NCI-H345 (cell line): Measurements from ENCODE around the gene ACER3.
"Not testable (repeated sequence)": the region's sequence is repeated elsewhere in the genome, so short reads cannot be mapped to it uniquely, and the experiment has no call there.

ENCODE experiments used
- DNase-seq: peaks from one replicate; lab custom pipeline; 2025; lab: John Stamatoyannopoulos, UW

The ACER3 gene

GRCh38 chr11:76860539-76861475, at the start of gene ACER3:
ACER3 (plus strand) TSS chr11:76860918; CDS start chr11:76860977, 59 bp downstream.
- peak; percentile 90 for DNase-seq

GRCh38 chr11:76811259-76811658, 49.5 kb upstream of the ACER3 start:
- no peak for DNase-seq

- no peak for DNase-seq
These were observed 46.3 kb upstream of the ACER3 start for GRCh38 chr11:76814414-76814813.

DNA sequence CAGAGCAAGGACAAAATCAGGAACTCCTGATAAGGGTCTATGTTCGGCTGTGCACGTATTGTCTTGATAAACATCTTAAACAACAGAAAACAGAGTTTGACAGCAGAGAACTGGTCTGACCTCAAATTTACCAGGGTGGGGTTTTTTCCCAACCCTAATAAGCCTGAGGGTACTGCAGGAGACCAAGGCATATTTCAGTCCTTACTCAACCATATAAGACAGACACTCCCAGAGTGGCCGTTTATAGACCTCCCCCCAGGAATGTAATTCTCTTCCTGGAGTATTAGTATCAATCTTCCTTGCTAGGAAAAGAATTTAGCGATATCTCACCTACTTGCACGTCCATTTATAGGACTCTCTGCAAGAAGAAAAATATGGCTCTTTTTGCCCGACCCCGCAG, 45.0 kb upstream of the ACER3 start:
- DNase-seq = not testable (repeated sequence)

DNA sequence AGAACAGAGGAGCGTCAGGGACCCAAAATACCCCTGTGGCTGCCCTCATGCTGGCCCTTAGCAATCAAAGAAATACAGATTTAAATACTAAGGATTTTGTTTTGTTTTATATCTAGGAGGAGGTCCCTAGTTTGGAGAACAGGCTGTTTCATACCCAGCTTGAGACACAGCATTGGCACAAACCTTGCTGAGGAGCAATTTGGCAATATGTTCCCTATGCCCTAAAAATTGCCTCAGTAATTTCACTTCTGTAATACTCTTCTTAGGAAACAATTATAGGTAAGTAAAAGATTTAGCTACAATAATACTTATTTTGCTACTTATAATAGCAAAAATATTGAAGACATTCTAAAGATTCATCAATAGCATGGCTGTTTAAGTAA, 40.5 kb upstream of the ACER3 start:
- DNase-seq = no peak

- DNase-seq = not testable (repeated sequence)
These were observed 39.3 kb upstream of the ACER3 start for GRCh38 chr11:76821396-76821795.

GRCh38 chr11:76822406-76822805, 38.3 kb upstream of the ACER3 start:
- no peak for DNase-seq

- no peak for DNase-seq
These were observed 37.2 kb upstream of the ACER3 start for GRCh38 chr11:76823481-76824028.

GRCh38 chr11:76824083-76824939, 36.4 kb upstream of the ACER3 start:
- DNase-seq = no peak

GRCh38 chr11:76824980-76825725, 35.6 kb upstream of the ACER3 start:
- no peak for DNase-seq

DNA sequence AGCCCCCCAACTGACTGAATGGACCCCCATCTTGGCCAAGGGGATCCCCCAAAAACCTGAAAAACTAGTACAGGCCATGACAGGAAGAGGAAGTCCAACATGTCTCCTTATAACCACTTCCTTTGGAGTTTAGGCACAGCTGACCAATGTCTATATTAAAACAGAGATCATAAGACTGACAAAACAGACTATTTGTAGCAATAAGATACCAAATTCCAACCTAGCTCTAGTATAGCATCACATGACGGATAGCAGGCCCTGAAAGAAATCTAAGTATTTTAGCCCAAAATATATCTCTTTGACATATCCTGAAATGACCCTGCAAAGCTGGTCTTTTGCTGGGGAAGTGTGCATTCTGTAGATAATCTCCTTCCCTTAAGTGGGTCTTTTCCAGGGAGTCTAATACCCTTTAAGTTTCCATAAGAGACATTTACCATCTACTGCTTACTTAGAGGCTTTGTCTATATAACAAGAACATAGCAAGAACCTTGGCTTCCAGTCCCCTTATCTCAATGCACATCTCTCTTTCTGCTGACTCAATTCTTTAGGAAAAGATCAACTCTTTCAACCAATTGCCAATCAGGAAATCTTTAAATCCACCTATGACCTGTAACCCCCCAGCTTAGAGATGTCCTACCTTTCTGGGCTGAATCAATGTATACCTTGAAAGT, 34.9 kb upstream of the ACER3 start:
- no peak for DNase-seq

DNA sequence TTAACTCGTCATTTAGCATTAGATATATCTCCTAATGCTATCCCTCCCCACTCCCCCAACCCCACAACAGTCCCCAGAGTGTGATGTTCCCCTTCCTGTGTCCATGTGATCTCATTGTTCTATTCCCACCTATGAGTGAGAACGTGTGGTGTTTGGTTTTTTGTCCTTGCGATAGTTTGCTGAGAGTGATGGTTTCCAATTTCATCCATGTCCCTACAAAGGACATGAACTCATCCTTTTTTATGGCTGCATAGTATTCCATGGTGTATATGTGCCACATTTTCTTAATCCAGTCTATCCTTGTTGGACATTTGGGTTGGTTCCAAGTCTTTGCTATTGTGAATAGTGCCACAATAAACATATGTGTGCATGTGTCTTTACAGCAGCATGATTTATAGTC, 34.2 kb upstream of the ACER3 start:
- not testable (repeated sequence) for DNase-seq

GRCh38 chr11:76827005-76827404, 33.7 kb upstream of the ACER3 start:
- not testable (repeated sequence) for DNase-seq

DNA sequence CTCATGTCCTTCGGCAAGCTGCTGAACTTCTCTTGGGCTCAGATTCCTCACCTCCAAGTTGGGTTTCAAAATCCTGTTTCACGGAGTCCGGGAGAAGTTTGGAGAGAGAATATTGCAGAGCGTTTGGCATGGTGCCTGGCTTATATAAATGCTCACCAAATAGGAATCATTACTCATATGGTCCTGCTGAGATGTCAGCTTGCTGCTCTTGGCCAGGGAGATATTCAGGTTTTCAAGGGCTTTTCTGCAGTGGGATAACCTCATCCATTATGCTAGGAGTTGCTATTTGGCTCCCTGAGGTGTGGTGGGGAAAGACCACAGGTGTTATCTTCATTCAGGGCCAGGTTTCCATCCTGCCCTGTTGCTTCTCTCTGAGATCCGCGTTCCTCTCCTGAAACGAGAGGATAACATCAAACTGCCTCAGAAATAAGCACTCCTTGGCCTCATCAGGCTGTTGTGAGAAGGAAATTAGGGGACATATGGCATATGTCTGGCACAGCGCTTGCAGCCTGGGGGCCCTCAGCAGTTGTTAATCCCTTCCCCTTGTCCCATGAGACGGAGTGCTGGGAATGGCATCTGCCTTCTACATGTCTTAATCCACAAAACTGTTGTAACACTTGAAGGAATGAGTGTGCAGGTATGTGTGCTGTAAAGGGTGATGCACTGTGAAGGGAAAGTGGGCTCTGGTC, 29.9 kb upstream of the ACER3 start:
- peak; percentile 4 for DNase-seq

DNA sequence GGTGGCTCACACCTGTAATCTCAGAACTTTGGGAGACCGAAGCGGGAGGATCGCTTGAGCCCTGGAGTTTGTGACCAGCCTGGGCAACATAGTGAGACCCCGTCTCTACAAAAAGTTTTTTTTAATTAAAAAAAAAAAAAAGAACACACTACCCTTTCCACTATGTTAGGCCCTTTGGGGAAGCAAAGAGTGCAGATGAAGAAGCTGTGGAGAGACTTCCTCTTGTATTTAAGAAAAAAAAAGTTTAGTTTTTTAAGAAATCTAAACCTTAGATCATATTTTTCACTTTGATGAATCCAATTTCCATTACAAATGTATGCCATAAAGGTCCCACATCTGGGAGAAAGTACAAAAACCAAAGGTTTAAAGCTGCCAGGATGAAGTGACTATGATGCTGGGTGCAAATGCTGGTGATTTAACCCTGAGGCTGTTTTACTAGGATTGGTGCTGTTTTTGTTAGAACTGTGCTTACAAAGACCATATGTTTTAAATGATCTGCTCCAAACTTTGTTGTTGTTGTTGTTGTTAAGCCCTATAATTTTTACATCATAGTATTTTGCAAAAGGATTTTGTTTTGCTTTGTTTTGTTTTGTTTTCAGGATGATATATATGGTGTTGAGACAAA, 28.9 kb upstream of the ACER3 start:
- DNase-seq = no peak

GRCh38 chr11:76832361-76832760, 28.4 kb upstream of the ACER3 start:
- DNase-seq = no peak

- no peak for DNase-seq
These were observed 26.6 kb upstream of the ACER3 start for GRCh38 chr11:76834151-76834550.

GRCh38 chr11:76835036-76835435, 25.7 kb upstream of the ACER3 start:
- no peak for DNase-seq

DNA sequence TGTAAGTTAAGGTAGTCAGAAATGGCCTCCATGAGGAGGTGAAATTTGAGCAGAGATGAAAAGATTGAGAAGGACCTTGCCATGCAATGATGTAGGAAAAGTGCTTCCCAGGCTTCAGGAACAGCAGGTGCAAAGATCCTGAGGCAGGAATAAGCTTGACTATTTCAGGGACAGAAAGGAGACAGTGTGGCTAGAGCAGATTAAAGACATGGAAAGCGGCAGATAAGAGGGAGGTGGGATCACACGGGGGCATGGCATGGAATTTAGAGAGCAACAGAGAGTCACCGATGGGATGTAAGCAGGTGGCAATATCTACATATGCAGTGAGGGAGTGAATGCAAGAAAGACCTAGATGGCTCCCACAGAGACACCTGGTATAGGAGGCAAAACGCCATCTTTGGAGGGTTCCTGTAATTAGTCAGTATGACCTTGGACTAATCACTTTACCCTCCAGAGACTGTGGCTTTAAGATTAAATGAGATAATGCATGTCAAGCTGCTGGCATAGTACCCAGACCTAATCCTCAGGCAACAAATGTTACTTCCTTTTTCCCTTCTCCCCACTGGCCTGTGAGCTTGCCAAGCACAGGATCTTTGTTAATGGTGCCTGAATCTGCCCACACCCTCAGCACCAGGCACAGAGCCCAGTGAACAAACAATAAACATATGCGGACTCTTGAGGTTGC, 24.6 kb upstream of the ACER3 start:
- peak; percentile 70 for DNase-seq
